K562 (cell line): Measurements from ENCODE around the gene CHCHD4. TPM values are rescaled to one million over a fixed set of nuclear protein-coding genes. Genes with fewer than 3 reads are reported as not detected.

Experiments used
- C11orf30 ChIP-seq: fragments of 450-650 bp; IDR thresholded peaks from 2 replicates; pipeline ENCODE4 v1.6.1; 2016; ENCODE audit warnings: low read depth, mild to moderate bottlenecking
- DACH1 ChIP-seq: fragments of 450-650 bp; IDR thresholded peaks from 2 replicates; pipeline ENCODE4 v1.6.1; 2018; ENCODE audit not compliant: partially characterized antibody
- ETV1 ChIP-seq: fragments of 450-650 bp; conservative IDR thresholded peaks from 2 replicates; pipeline ENCODE4 v1.6.1; 2016; ENCODE audit warnings: missing genetic modification characterization, control low read depth, low read depth, missing compliant biosample characterization
- FOXM1 ChIP-seq, 2 experiments: fragments of 450-650 bp in 1 of 2; sonication (generic) in 1 of 2; formaldehyde crosslinking in 1 of 2; IDR thresholded peaks; 2 replicates each; pipeline versions ENCODE4 v1.6.1 to v1.9.0; 2017 to 2022; ENCODE audit warnings: low read depth in 2 of 2, mild to moderate bottlenecking in 2 of 2, missing genetic modification reagents in 1 of 2, moderate library complexity in 1 of 2
- FOXP1 ChIP-seq: sonication (generic); formaldehyde crosslinking; IDR thresholded peaks from 2 replicates; pipeline ENCODE4 v1.8.0; 2022; ENCODE audit warnings: mild to moderate bottlenecking, missing genetic modification reagents
- MEF2A ChIP-seq: IDR thresholded peaks from 2 replicates; pipeline ENCODE4 v1.6.1; 2011; ENCODE audit warnings: low read depth, mild to moderate bottlenecking, low read length, moderate library complexity; ENCODE audit not compliant: control insufficient read depth
- MEIS2 ChIP-seq: fragments of 450-650 bp; IDR thresholded peaks from 2 replicates; pipeline ENCODE4 v1.6.1; 2014; ENCODE audit warnings: mild to moderate bottlenecking; ENCODE audit not compliant: partially characterized antibody
- MIER1 ChIP-seq: fragments of 450-650 bp; IDR thresholded peaks from 2 replicates; pipeline ENCODE4 v1.6.1; 2016; ENCODE audit warnings: antibody characterized with exemption, mild to moderate bottlenecking, low read depth
- MYNN ChIP-seq, 2 experiments: sonication (generic); formaldehyde crosslinking in 1 of 2; IDR thresholded peaks; 2 replicates each; pipeline versions ENCODE4 v1.5.0 to v1.6.1; 2016 to 2020; ENCODE audit warnings: antibody characterized with exemption in 1 of 2, missing genetic modification reagents in 1 of 2
- NUFIP1 ChIP-seq: fragments of 450-650 bp; IDR thresholded peaks from 2 replicates; pipeline ENCODE4 v1.6.1; 2018; ENCODE audit not compliant: partially characterized antibody
- PHB ChIP-seq: fragments of 250-450 bp; sonication (Bioruptor Pico); IDR thresholded peaks from 2 replicates; pipeline ENCODE4 v1.5.0; 2021
- POLR2A ChIP-seq: fragments of 450-650 bp; conservative IDR thresholded peaks from 2 replicates; pipeline ENCODE4 v1.6.1; 2016
- POLR2AphosphoS2 ChIP-seq: IDR thresholded peaks from 2 replicates; pipeline ENCODE4 v1.6.1; 2012; ENCODE audit warnings: low read length, improper control_type of control experiment
- RUNX1 ChIP-seq: sonication (generic); IDR thresholded peaks from 2 replicates; pipeline ENCODE4 v1.6.1; 2016; ENCODE audit warnings: antibody characterized with exemption, low read depth
- SETDB1 ChIP-seq: IDR thresholded peaks from one replicate; pipeline ENCODE4 v1.6.1; 2012; ENCODE audit warnings: low read length, control low read depth, inconsistent platforms
- U2AF1 ChIP-seq: fragments of 200-400 bp; formaldehyde crosslinking; optimal IDR thresholded peaks from 2 replicates; pipeline ENCODE3; 2017; ENCODE audit warnings: mild to moderate bottlenecking, low read depth, low read length, moderate library complexity
- ZBED1 ChIP-seq: IDR thresholded peaks from 2 replicates; pipeline ENCODE4 v1.6.1; 2014
- ZEB2 ChIP-seq: fragments of 450-650 bp; IDR thresholded peaks from 2 replicates; pipeline ENCODE4 v1.6.1; 2016
- ZNF316 ChIP-seq: fragments of 450-650 bp; IDR thresholded peaks from 2 replicates; pipeline ENCODE4 v1.6.1; 2016
- polyA plus RNA-seq, 8 experiments: library from polyadenylated mRNA; depleted of rRNA in 4 of 8; stranded (reverse) in 5 of 8; unstranded in 3 of 8; fragments of >200 nt; fragmentation: Nextera tagmentation in 2 of 8; fragmentation: Illumina TruSeq in 1 of 8; extraction: Ambion mirVana in 2 of 8; extraction: Trizol in 1 of 8; gene quantifications; 2 replicates each; pipeline versions ENCODE4 v1.2.1 to v1.2.3, GENCODE V29; 2011 to 2014; ENCODE audit warnings: inconsistent platforms in 1 of 8, missing spikeins in 1 of 8
- total RNA-seq, 7 experiments: library from RNA; depleted of rRNA in 6 of 7; stranded (reverse); fragments of >200 nt in 6 of 7; fragmentation: Illumina TruSeq in 2 of 7; extraction: Trizol in 2 of 7; gene quantifications; 2 replicates each; pipeline versions ENCODE4 v1.2.1 to v1.2.3, GENCODE V29; 2011 to 2021; ENCODE audit warnings: low replicate concordance in 1 of 7
- TF ChIP-seq, protein P1 (sequence below): fragments of 450-650 bp; IDR thresholded peaks from 2 replicates; pipeline ENCODE4 v1.6.1; 2018; ENCODE audit warnings: mild to moderate bottlenecking, low read depth; ENCODE audit not compliant: partially characterized antibody
- TF ChIP-seq, protein P2 (sequence below): sonication (generic); formaldehyde crosslinking; IDR thresholded peaks from 2 replicates; pipeline ENCODE4 v1.8.1; 2023; ENCODE audit warnings: mild to moderate bottlenecking, missing genetic modification reagents, moderate library complexity
- TF ChIP-seq, protein P3 (sequence below): fragments of 450-650 bp; formaldehyde crosslinking; IDR thresholded peaks from 2 replicates; pipeline ENCODE4 v1.4.0; 2020; ENCODE audit warnings: mild to moderate bottlenecking, moderate library complexity
- TF ChIP-seq, protein P4 (sequence below): fragments of 250-450 bp; sonication (Bioruptor Pico); IDR thresholded peaks from 2 replicates; pipeline ENCODE4 v1.4.0; 2020
- TF ChIP-seq, protein P5 (sequence below): fragments of 250-450 bp; sonication (Bioruptor Pico); IDR thresholded peaks from 2 replicates; pipeline ENCODE4 v1.5.0; 2021

Gene CHCHD4
- total and polyA plus RNA-seq, 9 of the 15 experiments (the other 6 are each of a cell fraction or from before 2014, with no cell fraction given) = 55.4 to 225 (median 77.2) TPM

DNA sequence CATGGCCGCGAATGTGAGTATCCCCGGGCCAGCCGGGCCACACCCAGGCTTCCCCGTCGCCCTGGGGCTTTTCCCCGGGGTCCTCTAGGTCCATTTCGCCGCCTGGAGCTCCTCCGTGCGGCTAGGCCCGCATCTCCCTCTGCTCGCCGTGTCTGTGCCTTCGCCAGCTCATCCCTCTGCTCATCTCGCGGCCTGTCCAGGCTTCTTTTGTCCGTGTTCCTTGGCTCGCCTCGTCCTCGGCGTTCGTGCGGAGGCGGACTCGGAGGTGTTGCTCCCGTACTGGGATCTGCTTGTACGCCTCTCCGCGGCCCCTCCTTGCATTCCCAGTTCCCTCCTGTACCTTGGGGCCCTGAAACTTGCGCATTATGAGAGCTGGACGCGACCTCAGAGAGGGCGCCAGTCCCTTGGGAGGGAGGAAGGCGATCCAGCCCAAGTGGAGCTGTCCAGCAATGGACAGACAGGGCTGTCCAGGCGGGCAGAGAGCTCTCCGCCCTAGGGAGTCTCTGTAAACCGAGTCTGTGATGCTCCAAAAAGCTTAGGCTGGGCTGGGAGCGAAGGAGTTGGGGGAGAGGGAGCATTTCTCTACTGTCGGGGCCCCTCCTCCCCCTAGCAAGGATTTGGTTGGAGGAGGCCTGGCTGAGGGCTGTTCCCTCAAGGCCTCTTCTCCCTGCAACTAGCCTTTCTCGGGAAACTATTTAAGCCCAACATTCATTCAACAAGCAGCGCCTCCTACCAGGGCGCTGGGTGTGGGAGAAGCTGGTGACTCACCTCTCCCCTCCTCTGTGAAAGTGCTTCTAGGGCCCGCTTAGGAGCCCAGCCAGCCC lies 735 bp upstream of the CHCHD4 start (continued):
- TF ChIP-seq, protein P1, sequence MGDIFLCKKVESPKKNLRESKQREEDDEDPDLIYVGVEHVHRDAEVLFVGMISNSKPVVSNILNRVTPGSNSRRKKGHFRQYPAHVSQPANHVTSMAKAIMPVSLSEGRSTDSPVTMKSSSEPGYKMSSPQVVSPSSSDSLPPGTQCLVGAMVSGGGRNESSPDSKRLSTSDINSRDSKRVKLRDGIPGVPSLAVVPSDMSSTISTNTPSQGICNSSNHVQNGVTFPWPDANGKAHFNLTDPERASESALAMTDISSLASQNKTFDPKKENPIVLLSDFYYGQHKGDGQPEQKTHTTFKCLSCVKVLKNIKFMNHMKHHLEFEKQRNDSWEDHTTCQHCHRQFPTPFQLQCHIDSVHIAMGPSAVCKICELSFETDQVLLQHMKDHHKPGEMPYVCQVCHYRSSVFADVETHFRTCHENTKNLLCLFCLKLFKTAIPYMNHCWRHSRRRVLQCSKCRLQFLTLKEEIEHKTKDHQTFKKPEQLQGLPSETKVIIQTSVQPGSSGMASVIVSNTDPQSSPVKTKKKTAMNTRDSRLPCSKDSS = no peak
- TF ChIP-seq ZBED1 (no peak), MEIS2 (no peak), ZEB2 (no peak), MEF2A (no peak), ETV1 (no peak), MYNN (IDR thresholded peaks at IDR 0.05) (peak; percentile 76; the same call in 1 of the 2 replicates), MYNN (CRISPR knock-in tag; IDR thresholded peaks at IDR 0.05) (no peak), C11orf30 (no peak), FOXM1 (IDR thresholded peaks at IDR 0.05; ENCODE audit: low read depth) (no peak), FOXM1 (CRISPR knock-in tag; IDR thresholded peaks at IDR 0.05; ENCODE audit: low read depth) (no peak), ZNF316 (no peak), MIER1 (peak; percentile 96), SETDB1 (no peak), RUNX1 (no peak), POLR2A (no peak), U2AF1 (no peak), DACH1 (no peak), NUFIP1 (no peak), FOXP1 (CRISPR knock-in tag) (no peak; the same call in 1 of the 2 replicates), POLR2AphosphoS2 (no peak), PHB (CRISPR knock-in tag) (no peak)
- TF ChIP-seq, protein P2, sequence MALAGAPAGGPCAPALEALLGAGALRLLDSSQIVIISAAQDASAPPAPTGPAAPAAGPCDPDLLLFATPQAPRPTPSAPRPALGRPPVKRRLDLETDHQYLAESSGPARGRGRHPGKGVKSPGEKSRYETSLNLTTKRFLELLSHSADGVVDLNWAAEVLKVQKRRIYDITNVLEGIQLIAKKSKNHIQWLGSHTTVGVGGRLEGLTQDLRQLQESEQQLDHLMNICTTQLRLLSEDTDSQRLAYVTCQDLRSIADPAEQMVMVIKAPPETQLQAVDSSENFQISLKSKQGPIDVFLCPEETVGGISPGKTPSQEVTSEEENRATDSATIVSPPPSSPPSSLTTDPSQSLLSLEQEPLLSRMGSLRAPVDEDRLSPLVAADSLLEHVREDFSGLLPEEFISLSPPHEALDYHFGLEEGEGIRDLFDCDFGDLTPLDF (CRISPR knock-in tag) = peak; percentile 59; the same call in 1 of the 2 replicates
- TF ChIP-seq, protein P3, sequence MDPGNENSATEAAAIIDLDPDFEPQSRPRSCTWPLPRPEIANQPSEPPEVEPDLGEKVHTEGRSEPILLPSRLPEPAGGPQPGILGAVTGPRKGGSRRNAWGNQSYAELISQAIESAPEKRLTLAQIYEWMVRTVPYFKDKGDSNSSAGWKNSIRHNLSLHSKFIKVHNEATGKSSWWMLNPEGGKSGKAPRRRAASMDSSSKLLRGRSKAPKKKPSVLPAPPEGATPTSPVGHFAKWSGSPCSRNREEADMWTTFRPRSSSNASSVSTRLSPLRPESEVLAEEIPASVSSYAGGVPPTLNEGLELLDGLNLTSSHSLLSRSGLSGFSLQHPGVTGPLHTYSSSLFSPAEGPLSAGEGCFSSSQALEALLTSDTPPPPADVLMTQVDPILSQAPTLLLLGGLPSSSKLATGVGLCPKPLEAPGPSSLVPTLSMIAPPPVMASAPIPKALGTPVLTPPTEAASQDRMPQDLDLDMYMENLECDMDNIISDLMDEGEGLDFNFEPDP (CRISPR knock-in tag) = no peak
- TF ChIP-seq, protein P4, sequence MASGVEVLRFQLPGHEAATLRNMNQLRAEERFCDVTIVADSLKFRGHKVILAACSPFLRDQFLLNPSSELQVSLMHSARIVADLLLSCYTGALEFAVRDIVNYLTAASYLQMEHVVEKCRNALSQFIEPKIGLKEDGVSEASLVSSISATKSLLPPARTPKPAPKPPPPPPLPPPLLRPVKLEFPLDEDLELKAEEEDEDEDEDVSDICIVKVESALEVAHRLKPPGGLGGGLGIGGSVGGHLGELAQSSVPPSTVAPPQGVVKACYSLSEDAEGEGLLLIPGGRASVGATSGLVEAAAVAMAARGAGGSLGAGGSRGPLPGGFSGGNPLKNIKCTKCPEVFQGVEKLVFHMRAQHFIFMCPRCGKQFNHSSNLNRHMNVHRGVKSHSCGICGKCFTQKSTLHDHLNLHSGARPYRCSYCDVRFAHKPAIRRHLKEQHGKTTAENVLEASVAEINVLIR (CRISPR knock-in tag) = no peak
- TF ChIP-seq, protein P5, sequence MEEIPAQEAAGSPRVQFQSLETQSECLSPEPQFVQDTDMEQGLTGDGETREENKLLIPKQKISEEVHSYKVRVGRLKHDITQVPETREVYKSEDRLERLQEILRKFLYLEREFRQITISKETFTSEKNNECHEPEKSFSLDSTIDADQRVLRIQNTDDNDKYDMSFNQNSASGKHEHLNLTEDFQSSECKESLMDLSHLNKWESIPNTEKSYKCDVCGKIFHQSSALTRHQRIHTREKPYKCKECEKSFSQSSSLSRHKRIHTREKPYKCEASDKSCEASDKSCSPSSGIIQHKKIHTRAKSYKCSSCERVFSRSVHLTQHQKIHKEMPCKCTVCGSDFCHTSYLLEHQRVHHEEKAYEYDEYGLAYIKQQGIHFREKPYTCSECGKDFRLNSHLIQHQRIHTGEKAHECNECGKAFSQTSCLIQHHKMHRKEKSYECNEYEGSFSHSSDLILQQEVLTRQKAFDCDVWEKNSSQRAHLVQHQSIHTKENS = no peak
